NK-92 (cell line): ENCODE results near the gene TARS2.

ENCODE experiments used
- DNase-seq: peaks from one replicate; lab custom pipeline; 2025; ENCODE audit not compliant: unreplicated experiment; lab: John Stamatoyannopoulos, UW

The TARS2 gene

GRCh38 chr1:150536836-150537731 is 49.9 kb downstream of the TARS2 start:
- DNase-seq: no peak

GRCh38 chr1:150537732-150538684 is 50.8 kb downstream of the TARS2 start:
- DNase-seq: no peak

- DNase-seq: no peak
Observed at GRCh38 chr1:150543500-150544143, 56.4 kb downstream of the TARS2 start.

- no peak for DNase-seq
Observed at GRCh38 chr1:150544204-150544603, 57.0 kb downstream of the TARS2 start.

- no peak for DNase-seq
Observed at GRCh38 chr1:150545486-150546032, 58.3 kb downstream of the TARS2 start.

GRCh38 chr1:150546294-150546937 is 59.2 kb downstream of the TARS2 start:
- DNase-seq: no peak

GRCh38 chr1:150548324-150548631 is 61.1 kb downstream of the TARS2 start:
- DNase-seq: no peak

- DNase-seq: no peak
Observed at GRCh38 chr1:150548632-150549495, 61.6 kb downstream of the TARS2 start, which contains the start of gene ADAMTSL4. Gene ADAMTSL4, plus strand, starts transcription at chr1:150549408. Its CDS starts 2,881 bp downstream, at chr1:150552289.

- DNase-seq: no peak
Observed at GRCh38 chr1:150549496-150550221, 62.4 kb downstream of the TARS2 start.

- DNase-seq: no peak
Observed at GRCh38 chr1:150550222-150551050, 63.2 kb downstream of the TARS2 start.

- DNase-seq: no peak
Observed at GRCh38 chr1:150551051-150551783, 64.0 kb downstream of the TARS2 start.

- DNase-seq: no peak
Observed at GRCh38 chr1:150551784-150552127, 64.5 kb downstream of the TARS2 start.

- DNase-seq: no peak
Observed at GRCh38 chr1:150552128-150552910, 65.1 kb downstream of the TARS2 start.

- DNase-seq: no peak
Observed at GRCh38 chr1:150552911-150553289, 65.7 kb downstream of the TARS2 start.

GRCh38 chr1:150553392-150554085 is 66.3 kb downstream of the TARS2 start:
- no peak for DNase-seq

GRCh38 chr1:150554086-150554452 is 66.8 kb downstream of the TARS2 start:
- no peak for DNase-seq
